Colon (tissue), 2 donors: ENCODE results near the gene SLC7A1.

ENCODE experiments used
- FAIRE-seq: peaks from 2 replicates; lab custom pipeline; 2012; peaks lifted over from hg19 to GRCh38; lab: Jason Lieb, UNC
- donor health status: control.
- donor health status: control.

SLC7A1 gene

DNA sequence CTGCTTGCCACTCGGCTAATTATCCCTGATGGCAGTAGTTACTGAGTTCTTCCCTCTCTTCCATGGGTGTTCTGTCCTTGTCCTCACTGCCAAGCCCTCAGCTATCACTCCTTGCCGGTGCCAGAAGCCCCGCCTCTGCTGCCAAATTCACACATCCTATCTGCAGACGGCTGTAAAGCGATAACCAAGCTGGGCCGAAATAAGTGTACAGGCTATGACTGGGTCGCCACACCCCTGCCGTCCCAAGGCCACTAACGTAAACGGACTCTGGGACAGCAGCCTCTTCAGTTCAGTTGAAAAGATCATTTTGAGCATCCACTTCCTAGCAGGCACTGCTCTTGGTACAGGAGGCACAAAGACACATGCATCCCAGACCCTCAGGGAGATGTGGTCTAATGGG lies 13.3 kb downstream of the SLC7A1 start:
- no peak for FAIRE-seq

DNA sequence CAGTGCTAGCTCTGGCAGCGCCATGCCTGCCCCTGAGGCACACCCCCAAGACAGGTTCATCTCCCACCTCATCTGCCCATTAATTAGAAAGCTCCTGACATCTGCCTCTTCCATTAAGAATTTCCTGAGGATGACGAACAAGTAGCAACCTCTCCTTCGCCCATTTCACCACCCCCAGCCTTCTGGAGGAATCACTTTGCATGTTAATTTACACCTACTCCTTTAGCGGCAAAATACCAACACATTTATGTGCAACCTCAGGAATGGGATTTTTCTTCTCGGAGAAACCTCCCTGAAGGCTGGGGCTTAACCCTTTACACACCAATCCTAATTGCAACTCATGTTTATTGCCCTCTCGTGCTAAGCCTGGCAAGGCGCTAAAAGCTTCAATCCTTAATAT lies 13.8 kb downstream of the SLC7A1 start:
- FAIRE-seq, result no peak

GRCh38 chr13:29579094-29579493 lies 16.4 kb downstream of the SLC7A1 start:
- no peak for FAIRE-seq

DNA sequence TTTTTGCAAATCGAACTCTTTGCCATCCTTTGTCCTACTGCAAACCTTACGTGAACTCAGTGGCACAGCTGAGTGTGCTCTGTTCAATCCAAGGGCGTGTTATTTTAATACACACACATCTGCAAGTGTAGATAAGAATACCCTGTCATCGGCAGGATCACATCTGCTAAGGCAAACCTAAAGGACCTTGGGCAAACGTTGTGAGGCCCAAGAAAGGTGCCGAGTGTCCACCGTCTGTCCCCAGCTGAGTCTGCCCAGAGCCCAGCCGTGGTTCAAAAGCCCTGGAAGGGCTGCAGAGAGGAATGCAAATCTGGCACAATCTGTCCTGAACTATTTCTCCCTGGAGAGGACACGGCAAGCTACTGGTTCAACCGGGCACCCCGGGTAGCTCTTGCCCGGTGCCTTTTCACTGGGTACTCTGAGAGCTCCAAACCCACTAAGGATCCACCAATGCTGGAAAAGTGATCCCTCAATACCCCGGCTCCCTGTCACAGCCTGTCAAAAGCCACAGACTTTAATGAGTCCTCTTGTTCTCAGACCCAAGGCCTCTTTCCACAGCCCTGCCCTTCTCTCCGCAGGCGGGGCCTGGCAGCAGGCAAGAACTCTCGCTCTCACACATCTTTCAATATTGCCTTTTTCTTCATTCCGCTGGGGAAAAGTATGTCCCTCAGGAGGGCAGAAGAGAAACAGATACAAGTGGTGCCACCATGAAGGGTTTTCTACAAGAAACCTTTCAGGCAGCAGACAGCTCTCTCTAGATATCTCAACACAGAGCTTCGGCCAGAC lies 17.0 kb downstream of the SLC7A1 start:
- no peak for FAIRE-seq

- FAIRE-seq, result no peak
These were observed 18.1 kb downstream of the SLC7A1 start for GRCh38 chr13:29577136-29578051.

GRCh38 chr13:29576581-29576980 lies 18.9 kb downstream of the SLC7A1 start:
- no peak for FAIRE-seq

DNA sequence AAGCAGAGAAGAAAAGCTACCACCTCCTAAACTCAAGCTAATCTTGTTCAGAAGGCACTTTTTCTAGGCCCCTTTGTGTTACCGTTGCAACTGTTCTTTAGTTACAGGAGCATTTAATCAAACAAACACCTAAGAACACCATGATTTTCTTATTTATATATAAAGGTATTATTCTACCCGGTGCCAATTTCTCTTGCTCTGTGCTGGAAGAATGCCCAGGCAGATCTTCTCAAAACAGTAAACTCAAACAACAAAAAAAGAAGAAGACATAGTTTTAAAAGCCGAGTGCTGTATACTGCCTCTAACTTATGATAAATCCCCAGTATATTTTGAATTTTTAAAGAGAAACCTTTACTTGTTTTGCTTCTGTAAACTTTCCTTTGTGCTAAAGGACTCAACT lies 20.4 kb downstream of the SLC7A1 start:
- FAIRE-seq, result no peak

DNA sequence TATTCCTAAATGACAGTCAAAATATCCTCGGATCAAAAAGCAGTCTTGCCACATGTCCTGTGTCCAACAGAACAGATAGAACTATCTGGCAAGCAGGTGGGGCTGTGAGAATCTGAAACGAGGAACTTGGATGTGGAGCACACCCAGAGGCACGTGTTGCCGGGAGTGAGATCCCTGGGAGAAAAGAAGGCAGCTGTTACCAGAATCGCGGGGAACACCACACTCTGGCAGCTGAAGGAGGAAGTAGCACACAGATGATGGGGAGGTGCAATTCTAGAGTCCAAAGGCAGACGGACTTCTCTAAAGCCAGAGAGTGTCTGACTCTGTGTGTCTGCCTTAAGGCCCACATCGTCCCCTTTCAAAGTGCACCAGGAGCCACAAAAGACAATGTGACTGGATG lies 22.3 kb downstream of the SLC7A1 start:
- no peak for FAIRE-seq

DNA sequence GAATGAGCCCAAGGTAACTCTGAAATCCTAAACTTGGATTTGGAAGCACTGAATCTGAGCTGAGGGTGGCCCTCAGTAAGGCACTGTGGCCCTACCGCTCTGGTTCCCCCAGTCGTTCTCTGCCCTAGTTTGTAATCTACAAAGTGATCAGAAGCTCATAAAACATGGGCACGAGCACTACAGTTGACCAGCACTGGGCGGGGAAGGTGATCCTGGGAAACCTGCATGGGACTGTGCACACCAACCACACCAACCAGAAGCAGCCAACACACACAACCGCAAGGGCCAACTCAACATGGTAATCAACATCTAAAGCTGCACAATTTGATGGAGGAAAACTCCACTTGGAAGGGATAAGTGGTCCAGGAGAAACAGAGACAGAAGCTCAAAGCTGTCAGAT lies 22.9 kb downstream of the SLC7A1 start:
- FAIRE-seq, result no peak

DNA sequence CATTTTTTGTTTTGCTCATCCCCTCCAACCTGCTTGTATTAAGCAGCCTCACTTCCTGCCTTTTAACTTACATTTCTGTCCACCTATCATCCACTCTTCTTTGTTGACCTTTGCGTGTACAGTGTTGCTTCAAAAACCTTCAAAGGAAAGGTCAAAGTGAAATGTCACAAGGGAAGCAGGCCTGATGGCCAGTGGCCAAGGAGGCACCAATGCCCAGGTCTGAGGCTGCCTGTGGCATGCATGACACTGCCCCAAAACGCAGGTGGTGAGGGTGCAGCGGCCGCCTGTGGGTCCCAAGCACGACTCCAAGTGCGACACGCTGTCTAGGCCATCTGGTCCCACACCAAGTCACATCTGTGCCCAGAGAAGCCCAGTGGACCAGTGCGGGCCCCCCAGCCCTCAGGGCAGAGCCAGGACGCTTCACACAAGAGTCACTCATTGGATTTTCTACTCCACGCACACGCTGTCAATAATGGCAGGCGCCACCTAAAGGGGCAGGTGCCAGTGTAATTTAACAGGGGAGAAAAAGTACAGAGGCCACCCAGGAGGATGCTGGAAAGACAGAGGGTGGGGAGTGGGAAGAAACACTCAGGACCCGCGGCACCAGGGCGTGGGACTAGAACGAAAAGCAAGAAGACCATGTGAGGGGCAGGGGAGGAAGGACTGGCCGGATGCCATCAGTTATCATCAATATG lies 23.5 kb downstream of the SLC7A1 start:
- no peak for FAIRE-seq

DNA sequence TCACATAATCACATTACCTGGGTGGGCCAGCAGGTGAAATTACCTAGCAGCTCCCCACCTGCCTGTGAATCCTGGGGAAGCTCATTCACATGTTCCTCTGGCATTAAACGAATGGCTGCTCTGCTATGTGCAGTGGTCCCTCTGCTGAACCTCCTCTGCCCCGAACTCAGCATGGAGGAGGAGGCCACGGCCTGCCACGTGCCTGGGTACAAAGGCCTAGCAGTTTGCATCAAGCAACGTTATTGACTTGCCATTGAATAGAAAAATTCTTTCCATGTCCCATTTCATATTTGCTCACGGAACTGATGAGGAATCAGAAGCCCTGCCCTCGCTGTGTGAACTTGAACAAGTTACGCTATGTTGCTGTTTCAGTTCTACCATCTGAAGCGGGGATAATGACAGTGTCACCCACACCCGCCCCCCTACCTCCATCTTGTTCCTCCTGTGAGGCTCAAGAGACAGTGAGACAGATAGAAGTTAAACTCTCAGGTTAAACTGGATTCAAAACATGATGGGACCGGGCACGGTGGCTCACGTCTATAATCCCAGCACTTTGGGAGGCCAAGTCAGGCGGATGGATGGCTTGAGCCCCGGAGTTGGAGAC lies 25.3 kb downstream of the SLC7A1 start:
- no peak for FAIRE-seq

- no peak for FAIRE-seq
These were observed 26.0 kb downstream of the SLC7A1 start for GRCh38 chr13:29569253-29570050.

DNA sequence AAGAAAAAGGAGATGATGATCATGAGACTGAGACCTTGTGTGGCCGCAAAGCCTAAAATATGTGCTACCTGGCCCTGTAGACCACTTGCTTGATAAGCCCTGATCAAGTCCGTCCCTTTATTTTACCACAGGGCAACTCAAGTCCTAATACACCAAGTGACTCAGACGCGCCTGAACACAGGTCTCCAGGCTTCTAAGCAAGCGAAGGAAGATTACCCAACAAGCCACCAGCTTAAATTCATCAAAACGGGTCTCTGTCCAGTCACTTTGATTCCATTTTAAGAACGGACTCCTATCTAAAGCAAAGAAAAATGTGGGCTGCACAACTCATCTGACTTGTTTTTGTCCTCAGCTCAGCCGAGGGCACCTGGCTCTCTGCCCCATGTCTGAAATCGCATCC lies 26.8 kb downstream of the SLC7A1 start:
- no peak for FAIRE-seq

- FAIRE-seq, result no peak
These were observed 28.1 kb downstream of the SLC7A1 start for GRCh38 chr13:29567411-29567810.

GRCh38 chr13:29566206-29566605 lies 29.3 kb downstream of the SLC7A1 start:
- FAIRE-seq, result no peak

DNA sequence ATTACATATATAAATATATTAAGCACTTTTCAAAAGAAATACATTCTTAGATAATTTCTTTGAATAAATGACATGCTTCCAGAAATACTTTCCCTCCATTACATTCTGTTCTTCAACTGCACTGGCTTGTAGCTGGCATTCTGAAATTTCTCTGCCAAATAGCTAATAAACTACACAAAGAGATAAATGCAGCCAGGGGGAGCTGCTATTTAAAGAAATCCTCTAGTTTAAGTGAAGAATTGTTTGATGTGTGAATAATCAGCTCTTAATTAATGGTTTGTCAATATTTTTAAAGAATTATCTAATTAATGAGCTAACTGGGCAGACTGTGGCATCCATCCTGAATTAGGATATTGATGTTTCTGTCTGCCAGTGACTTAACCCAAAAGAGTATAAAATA lies 30.7 kb downstream of the SLC7A1 start:
- no peak for FAIRE-seq

GRCh38 chr13:29564373-29564772 lies 31.1 kb downstream of the SLC7A1 start:
- no peak for FAIRE-seq

- FAIRE-seq, result no peak
These were observed 31.5 kb downstream of the SLC7A1 start for GRCh38 chr13:29563941-29564340.

- no peak for FAIRE-seq
These were observed 32.6 kb downstream of the SLC7A1 start for GRCh38 chr13:29562786-29563438.

DNA sequence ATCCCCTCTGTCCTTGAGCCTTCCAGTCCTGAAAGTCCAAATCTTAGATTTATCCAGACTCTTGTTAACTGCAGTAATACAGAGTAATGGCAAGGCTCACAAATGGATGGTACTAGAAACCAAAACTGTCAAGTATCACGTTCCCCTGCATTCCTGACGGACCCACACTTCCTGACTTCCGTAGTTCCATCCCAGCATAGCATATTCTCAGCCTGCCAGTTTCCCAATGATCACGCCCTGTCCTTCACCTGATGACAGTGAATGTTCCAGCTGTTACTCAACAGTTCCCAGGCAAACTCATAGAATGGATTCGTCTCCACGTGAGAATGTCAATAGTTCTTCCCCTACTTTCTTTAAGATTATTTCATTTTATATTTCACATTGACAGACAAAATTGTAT lies 33.6 kb downstream of the SLC7A1 start:
- FAIRE-seq, result no peak

DNA sequence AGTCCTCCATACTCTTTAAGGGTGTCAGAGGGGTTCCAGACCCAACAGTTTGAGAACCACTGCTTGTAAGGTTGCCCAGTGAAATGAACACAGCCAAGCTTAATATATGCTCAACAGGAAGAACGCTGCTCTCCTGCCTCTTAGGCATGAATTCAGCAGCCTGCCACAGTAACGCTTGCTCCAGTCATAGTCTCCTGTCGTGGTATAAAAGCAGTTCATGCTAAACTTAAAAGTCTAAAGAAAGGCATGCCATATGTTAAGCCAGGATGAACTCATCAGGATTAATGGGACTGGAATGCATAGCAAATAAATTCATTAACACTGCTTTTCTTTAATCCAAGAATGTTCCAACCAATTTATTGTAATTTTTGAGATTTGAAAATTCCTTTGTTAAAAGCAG lies 38.7 kb downstream of the SLC7A1 start:
- FAIRE-seq, result no peak
